ENCODE results near the gene STAM.

DNA sequence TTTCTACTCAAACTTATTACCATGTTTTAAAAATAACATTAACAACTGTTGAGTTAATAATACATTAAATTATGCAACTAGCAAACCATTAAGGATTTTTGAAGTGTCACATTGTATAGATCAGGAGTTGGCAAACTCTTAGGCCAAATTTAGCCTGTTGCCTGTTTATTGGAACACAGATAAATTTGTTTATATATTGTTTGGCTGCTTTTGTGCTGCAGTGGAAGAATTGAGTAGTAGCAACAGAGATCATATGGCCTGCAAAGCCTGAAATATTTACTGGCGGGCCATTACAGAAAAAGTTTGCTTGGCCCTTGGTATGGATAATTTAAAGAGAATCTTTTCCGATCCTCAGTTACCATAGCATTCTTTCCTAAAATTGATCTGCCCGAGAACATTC lies 57.4 kb downstream of the STAM start:
- TF ChIP-seq, protein P1, sequence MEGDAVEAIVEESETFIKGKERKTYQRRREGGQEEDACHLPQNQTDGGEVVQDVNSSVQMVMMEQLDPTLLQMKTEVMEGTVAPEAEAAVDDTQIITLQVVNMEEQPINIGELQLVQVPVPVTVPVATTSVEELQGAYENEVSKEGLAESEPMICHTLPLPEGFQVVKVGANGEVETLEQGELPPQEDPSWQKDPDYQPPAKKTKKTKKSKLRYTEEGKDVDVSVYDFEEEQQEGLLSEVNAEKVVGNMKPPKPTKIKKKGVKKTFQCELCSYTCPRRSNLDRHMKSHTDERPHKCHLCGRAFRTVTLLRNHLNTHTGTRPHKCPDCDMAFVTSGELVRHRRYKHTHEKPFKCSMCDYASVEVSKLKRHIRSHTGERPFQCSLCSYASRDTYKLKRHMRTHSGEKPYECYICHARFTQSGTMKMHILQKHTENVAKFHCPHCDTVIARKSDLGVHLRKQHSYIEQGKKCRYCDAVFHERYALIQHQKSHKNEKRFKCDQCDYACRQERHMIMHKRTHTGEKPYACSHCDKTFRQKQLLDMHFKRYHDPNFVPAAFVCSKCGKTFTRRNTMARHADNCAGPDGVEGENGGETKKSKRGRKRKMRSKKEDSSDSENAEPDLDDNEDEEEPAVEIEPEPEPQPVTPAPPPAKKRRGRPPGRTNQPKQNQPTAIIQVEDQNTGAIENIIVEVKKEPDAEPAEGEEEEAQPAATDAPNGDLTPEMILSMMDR (IDR thresholded peaks at IDR 0.05): no peak
- no peak for TF ChIP-seq POLR2A (IDR thresholded peaks at IDR 0.05)

Data from vagina (tissue), 2 donors.